Muscle of leg (tissue), 16 donors: ENCODE data around the gene PPM1N. TPM values are rescaled to one million over a fixed set of nuclear protein-coding genes. Genes with fewer than 3 reads are reported as not detected.
A peak's percentile ranks its signal among the peaks of the same experiment; 100 is the strongest.

ENCODE experiments used
- DNase-seq: peaks from one replicate; pipeline ENCODE4 v3.0.0; 2013
- H3K27ac ChIP-seq: one replicate; pipeline ENCODE4 v1.5.1; 2013; ENCODE audit warnings: mild to moderate bottlenecking, low read length, control low read depth
- H3K27me3 ChIP-seq: one replicate; pipeline ENCODE4 v1.6.1; 2013; ENCODE audit warnings: low read length; ENCODE audit not compliant: control insufficient read depth, insufficient read depth
- H3K36me3 ChIP-seq: one replicate; pipeline ENCODE4 v1.6.1; 2013; ENCODE audit warnings: low read length; ENCODE audit not compliant: control insufficient read depth, insufficient read depth
- H3K4me1 ChIP-seq: one replicate; pipeline ENCODE4 v1.6.1; 2013; ENCODE audit warnings: low read length; ENCODE audit not compliant: control insufficient read depth, insufficient read depth
- H3K4me3 ChIP-seq: one replicate; pipeline ENCODE4 v1.5.1; 2013; ENCODE audit warnings: low read length, control low read depth
- H3K9me3 ChIP-seq: replicated peaks from 2 replicates; pipeline ENCODE4 v1.6.1; 2013; ENCODE audit warnings: low read depth, low read length; ENCODE audit not compliant: control insufficient read depth
- WGBS: methylation state at CpG from one replicate; pipeline ENCODE4 v1.1.5; 2013; ENCODE audit warnings: missing lambda C conversion rate; ENCODE audit not compliant: insufficient coverage; 5-methylcytosine and 5-hydroxymethylcytosine counted together
- long read RNA-seq, 11 donors: transcript quantifications; one replicate each; lab custom pipeline, GENCODE V29; 2026
- polyA plus RNA-seq, 8 donors: library from polyadenylated mRNA; unstranded; fragments of 120-200 nt; gene quantifications; one replicate each; pipeline versions ENCODE4 v1.2.1 to v1.2.3, GENCODE V29; 2013; ENCODE audit warnings: inconsistent platforms in 1 of 8, low replicate concordance in 1 of 8; ENCODE audit not compliant: insufficient read length in 8 of 8, insufficient read depth in 1 of 8
- total RNA-seq: library from RNA; stranded (reverse); fragments of 120-200 nt; gene quantifications from one replicate; pipeline ENCODE4 v1.2.4, GENCODE V29; 2013

PPM1N gene
- 0.18 TPM for total RNA-seq
- under 1 TPM; 0.24 to 0.97 (median 0.61) TPM for polyA plus RNA-seq
- long read RNA-seq, donor 1, result 0 reads
- long read RNA-seq, donor 2, result 0 reads
- long read RNA-seq, donor 3, result 0 reads
- long read RNA-seq, donor 4, result 0 reads
- long read RNA-seq, donor 5, partial matches to known transcripts, result 0 of 1 reads
- long read RNA-seq, donor 5, other reads (novel, unspliced or antisense), result 0 of 1 reads
- long read RNA-seq, donor 6, result 0 reads
- long read RNA-seq, donor 7, result 0 reads
- long read RNA-seq, donor 8, result 0 reads
- long read RNA-seq, donor 9, partial matches to known transcripts, result 0 of 1 reads
- long read RNA-seq, donor 9, other reads (novel, unspliced or antisense), result 0 of 1 reads
- long read RNA-seq, donor 10, partial matches to known transcripts, result 0 of 1 reads
- long read RNA-seq, donor 10, other reads (novel, unspliced or antisense), result 0 of 1 reads
- long read RNA-seq, donor 11, result 0 reads

GRCh38 chr19:45498411-45499195 lies at the start of gene PPM1N:
PPM1N (plus strand) TSS chr19:45498443; CDS start chr19:45498473, 30 bp downstream.
- Histone ChIP-seq H3K27ac (no peak within 1 kb of the TSS), H3K27me3 (peaks cover 53% of the 10 kb centered on the region), H3K4me1 (peaks cover 35% of the 10 kb centered on the region), H3K4me3 (peak within 1 kb of the TSS; percentile 18), H3K36me3 (no peaks in the 10 kb centered on the region), H3K9me3 (no peaks in the 10 kb centered on the region)
- peak; percentile 28 for DNase-seq
- WGBS, result 1% methylated on average over 84 of the region's 89 CpGs

GRCh38 chr19:45448887-45449299 lies 49.4 kb upstream of the PPM1N start:
- no peak for DNase-seq
- WGBS, result 82% methylated on average over 5 of the region's 7 CpGs
- Histone ChIP-seq H3K4me1 (peaks cover 43% of the 10 kb centered on the region), H3K27me3 (no peaks in the 10 kb centered on the region), H3K36me3 (no peaks in the 10 kb centered on the region), H3K4me3 (no peak overlapping the region), H3K9me3 (no peaks in the 10 kb centered on the region), H3K27ac (no peak overlapping the region)

GRCh38 chr19:45450012-45450333 lies 48.3 kb upstream of the PPM1N start:
- H3K4me3 ChIP-seq, result peak overlapping the region; percentile 59
- no peaks in the 10 kb centered on the region for H3K9me3 ChIP-seq
- DNase-seq, result no peak
- peak overlapping the region; percentile 84 for H3K27ac ChIP-seq
- no peaks in the 10 kb centered on the region for H3K27me3 ChIP-seq
- peaks cover 37% of the 10 kb centered on the region for H3K4me1 ChIP-seq
- 11% methylated on average over 2 of the region's 5 CpGs for WGBS
- H3K36me3 ChIP-seq, result no peaks in the 10 kb centered on the region

- no peaks in the 10 kb centered on the region for H3K36me3 ChIP-seq
- DNase-seq, result peak; percentile 88
- H3K4me1 ChIP-seq, result peaks cover 46% of the 10 kb centered on the region
- no peaks in the 10 kb centered on the region for H3K9me3 ChIP-seq
- WGBS, result 1% methylated on average over 25 of the region's 28 CpGs
- peak overlapping the region; percentile 95 for H3K27ac ChIP-seq
- peak overlapping the region; percentile 67 for H3K4me3 ChIP-seq
- H3K27me3 ChIP-seq, result no peaks in the 10 kb centered on the region
Observed at GRCh38 chr19:45451131-45451849, 47.0 kb upstream of the PPM1N start.

- Histone ChIP-seq H3K9me3 (no peaks in the 10 kb centered on the region), H3K27me3 (no peaks in the 10 kb centered on the region), H3K4me1 (peaks cover 47% of the 10 kb centered on the region), H3K4me3 (no peak overlapping the region), H3K36me3 (no peaks in the 10 kb centered on the region), H3K27ac (no peak overlapping the region)
- no peak for DNase-seq
- WGBS, result 53% methylated on average over 5 of the region's 12 CpGs
Observed at GRCh38 chr19:45451850-45452387, 46.3 kb upstream of the PPM1N start.

GRCh38 chr19:45455707-45456499 lies 42.3 kb upstream of the PPM1N start:
- 3% methylated on average over 14 of the region's 27 CpGs for WGBS
- Histone ChIP-seq H3K4me3 (no peak overlapping the region), H3K9me3 (no peaks in the 10 kb centered on the region), H3K27ac (peak overlapping the region; percentile 80), H3K4me1 (peaks cover 27% of the 10 kb centered on the region), H3K27me3 (peaks cover 3% of the 10 kb centered on the region), H3K36me3 (no peaks in the 10 kb centered on the region)
- peak; percentile 96 for DNase-seq

GRCh38 chr19:45456500-45456815 lies 41.8 kb upstream of the PPM1N start:
- WGBS, result no CpG with 5 or more reads among the region's 2 CpGs
- H3K36me3 ChIP-seq, result no peaks in the 10 kb centered on the region
- no peak for DNase-seq
- peak overlapping the region; percentile 80 for H3K27ac ChIP-seq
- H3K9me3 ChIP-seq, result no peaks in the 10 kb centered on the region
- peaks cover 5% of the 10 kb centered on the region for H3K27me3 ChIP-seq
- H3K4me3 ChIP-seq, result no peak overlapping the region
- peaks cover 22% of the 10 kb centered on the region for H3K4me1 ChIP-seq

GRCh38 chr19:45457776-45458175 lies 40.5 kb upstream of the PPM1N start:
- peaks cover 8% of the 10 kb centered on the region for H3K27me3 ChIP-seq
- DNase-seq, result no peak
- H3K9me3 ChIP-seq, result no peaks in the 10 kb centered on the region
- H3K36me3 ChIP-seq, result no peaks in the 10 kb centered on the region
- no peak overlapping the region for H3K27ac ChIP-seq
- H3K4me3 ChIP-seq, result no peak overlapping the region
- H3K4me1 ChIP-seq, result peaks cover 19% of the 10 kb centered on the region

- H3K36me3 ChIP-seq, result no peaks in the 10 kb centered on the region
- no peaks in the 10 kb centered on the region for H3K9me3 ChIP-seq
- peaks cover 13% of the 10 kb centered on the region for H3K27me3 ChIP-seq
- H3K4me1 ChIP-seq, result peaks cover 7% of the 10 kb centered on the region
- DNase-seq, result no peak
- WGBS, result 52% methylated on average over 3 of the region's 8 CpGs
- no peak overlapping the region for H3K27ac ChIP-seq
- no peak overlapping the region for H3K4me3 ChIP-seq
Observed at GRCh38 chr19:45460807-45461347, 37.4 kb upstream of the PPM1N start.
